Skin epidermis (tissue), 12 donors: Measurements from ENCODE around the gene PJA1.
A peak's percentile ranks its signal among the peaks of the same experiment; 100 is the strongest.

Experiments
- H3K27ac ChIP-seq, 21 experiments: fragments of 200-600 bp; sonication (generic) in 11 of 21; one replicate each; pipeline ENCODE4 v1.5.0; 2020; ENCODE audit warnings: mild to moderate bottlenecking in 3 of 21, inconsistent platforms in 2 of 21, moderate library complexity in 2 of 21
- H3K4me3 ChIP-seq, 7 experiments: fragments of 200-600 bp; sonication (generic) in 2 of 7; one replicate each; pipeline ENCODE4 v1.5.0; 2020; ENCODE audit warnings: inconsistent platforms in 2 of 7, mild to moderate bottlenecking in 2 of 7, moderate library complexity in 1 of 7

The PJA1 gene, protein sequence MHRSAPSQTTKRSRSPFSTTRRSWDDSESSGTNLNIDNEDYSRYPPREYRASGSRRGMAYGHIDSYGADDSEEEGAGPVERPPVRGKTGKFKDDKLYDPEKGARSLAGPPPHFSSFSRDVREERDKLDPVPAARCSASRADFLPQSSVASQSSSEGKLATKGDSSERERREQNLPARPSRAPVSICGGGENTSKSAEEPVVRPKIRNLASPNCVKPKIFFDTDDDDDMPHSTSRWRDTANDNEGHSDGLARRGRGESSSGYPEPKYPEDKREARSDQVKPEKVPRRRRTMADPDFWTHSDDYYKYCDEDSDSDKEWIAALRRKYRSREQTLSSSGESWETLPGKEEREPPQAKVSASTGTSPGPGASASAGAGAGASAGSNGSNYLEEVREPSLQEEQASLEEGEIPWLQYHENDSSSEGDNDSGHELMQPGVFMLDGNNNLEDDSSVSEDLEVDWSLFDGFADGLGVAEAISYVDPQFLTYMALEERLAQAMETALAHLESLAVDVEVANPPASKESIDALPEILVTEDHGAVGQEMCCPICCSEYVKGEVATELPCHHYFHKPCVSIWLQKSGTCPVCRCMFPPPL

DNA sequence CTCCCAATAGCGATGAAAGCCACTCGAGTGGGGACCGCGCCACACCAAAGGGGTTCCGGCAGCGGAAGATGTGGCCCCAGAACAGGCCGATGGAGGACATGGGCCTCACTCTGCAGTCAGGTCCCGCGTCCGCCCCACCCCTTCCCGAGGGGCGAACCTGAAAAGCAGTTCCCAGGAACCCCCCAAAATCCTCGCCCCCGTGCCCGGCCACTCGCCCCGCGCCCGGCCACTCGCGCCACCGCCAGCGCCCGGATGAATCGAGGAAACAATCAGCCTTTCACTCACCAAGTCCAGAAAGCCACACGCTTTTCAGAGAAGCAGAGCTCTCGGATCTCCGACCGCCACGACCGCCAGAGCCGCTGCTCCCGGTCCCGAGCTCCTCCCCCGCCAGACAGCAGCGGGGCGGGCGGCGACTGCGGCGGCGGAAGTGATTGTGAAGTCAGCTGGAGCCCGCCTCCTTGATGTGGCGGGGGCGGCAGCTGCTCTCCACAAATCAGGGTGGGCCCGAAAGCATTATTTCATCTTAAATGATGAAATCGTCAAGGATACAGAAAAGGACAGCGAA is at the start of gene PJA1:
Gene PJA1, minus strand, starts transcription at position 367 of the 565 bp plus-strand sequence. CDS start 2,380 bp downstream, outside the sequence.
- peak within 1 kb of the TSS in 20 of 21 experiments; percentile 33 to 82 (median 74) for H3K27ac ChIP-seq

DNA sequence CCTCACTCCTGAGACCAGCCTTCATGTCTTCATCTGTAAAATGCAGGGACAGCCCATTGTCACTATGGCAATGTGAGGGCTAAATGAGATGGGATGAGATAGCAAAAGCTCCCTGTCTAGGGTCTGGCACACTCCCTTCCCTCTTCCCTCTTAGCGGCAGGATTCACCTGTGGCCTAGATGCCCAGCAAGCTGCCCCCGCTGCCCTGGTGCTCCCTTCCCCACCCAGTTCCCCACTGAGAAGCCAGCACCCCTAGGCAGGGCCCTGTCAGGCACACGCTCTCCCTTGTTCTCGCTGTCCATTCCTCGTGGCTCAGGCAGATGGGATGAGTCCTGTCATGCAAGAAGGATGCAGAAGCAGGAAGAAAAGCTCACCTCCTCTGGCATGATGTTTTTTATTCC is 49.2 kb upstream of the PJA1 start:
- H3K27ac ChIP-seq, result no peak overlapping the region
- no peak overlapping the region for H3K4me3 ChIP-seq

More for the DNA sequence above, at the start of gene PJA1:
- H3K4me3 ChIP-seq, result peak within 1 kb of the TSS; percentile 53 to 77 (median 62)

DNA sequence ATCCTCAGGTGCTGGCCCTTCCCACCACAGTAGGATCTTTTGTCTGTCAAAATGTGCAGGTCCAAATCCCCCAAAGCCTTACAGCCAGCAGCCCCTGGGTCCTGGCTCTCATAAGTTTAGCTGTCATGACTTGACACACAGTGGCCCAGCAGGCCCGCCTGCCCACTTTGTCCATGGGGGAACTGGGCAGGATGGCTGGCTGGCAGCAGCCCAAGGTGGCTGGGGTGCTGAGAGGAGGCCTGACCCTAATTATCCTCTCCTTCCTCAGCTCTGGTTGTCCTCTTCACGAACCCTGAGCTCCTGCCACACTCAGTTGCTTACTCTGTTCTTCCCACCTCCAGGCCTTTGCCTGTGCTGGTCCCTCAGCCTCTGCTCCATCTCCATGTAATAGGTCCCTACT is 46.4 kb upstream of the PJA1 start:
- H3K4me3 ChIP-seq, result no peak overlapping the region
- H3K27ac ChIP-seq, result no peak overlapping the region

DNA sequence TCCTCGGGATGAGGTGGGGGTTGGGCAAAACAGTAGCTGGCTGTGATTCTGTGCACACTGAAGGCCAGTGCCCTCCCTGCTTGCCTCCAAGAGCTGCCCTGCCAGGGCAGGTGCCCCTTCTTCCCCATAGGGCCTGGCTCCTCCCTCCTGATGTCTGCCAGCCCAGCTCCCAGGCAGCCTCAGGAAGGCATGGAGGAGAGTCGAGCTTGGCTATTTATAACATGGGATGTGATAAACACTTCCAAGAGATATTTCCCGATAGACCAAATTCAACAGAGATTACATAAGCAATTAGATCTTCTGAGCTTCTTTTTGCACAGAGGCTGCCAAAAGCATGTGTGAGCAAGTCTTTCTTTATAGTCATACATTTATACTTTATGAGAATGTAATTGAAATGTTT is 45.3 kb upstream of the PJA1 start:
- H3K27ac ChIP-seq, result no peak overlapping the region
- no peak overlapping the region for H3K4me3 ChIP-seq

DNA sequence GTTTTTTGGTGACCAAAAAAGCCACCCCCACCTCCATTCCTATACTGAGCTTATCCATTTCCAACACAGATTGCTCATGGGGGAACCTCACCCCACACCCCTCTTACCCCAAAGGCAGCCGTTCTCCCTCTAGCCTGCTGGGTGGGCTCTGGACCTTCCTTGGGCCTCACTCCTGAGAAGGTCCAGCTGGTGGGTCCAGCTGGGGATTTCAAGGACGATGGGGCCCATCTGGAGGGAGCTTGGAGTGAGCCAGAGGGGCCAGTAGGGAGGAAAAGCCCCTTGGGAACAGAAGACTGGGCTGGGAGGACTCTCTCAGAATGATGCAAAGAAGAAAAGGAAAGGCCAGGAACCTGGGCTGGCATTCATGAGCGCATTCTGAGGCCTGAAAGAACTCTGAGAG is 42.0 kb upstream of the PJA1 start:
- Histone ChIP-seq H3K4me3 (no peak overlapping the region), H3K27ac (no peak overlapping the region)

DNA sequence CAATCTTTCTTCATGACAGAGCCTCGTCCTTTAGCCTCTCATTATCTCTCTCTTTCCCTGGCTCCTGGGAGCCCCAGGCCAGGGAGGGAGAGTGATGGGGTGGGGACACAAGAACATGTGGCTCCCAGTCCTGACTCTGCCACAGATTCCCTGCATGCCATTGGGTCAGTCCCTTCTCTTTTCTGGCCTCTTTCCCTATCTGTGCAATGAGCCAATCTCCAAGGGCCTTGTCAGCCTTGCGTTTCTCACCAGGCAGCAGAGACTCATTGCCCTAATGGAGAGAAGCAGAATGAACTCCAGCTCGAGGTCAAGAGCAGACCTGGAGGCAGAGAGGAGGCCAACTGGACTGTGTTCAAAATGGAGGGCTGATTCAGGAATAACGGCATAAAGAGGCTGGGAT is 38.4 kb upstream of the PJA1 start:
- Histone ChIP-seq H3K27ac (no peak overlapping the region), H3K4me3 (no peak overlapping the region)

DNA sequence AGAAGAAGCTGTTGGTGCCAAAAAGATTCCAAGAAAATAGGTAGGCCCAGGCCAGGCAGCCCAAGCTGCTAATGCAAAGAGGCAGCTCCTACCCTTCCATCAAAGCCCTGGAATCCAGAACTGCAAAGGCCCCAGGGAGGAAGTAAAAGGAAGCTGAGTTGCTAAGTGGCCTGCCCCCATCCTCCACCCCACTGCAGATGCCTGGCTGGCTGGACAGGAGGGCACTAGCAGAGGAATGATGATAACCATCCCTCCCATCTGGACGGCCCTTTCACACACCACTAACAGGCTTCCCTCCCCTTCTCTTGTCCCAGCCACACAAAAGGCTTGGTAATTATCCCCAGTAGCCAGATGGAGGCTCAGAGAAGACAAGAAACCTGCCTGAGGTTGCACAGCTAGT is 32.4 kb upstream of the PJA1 start:
- Histone ChIP-seq H3K4me3 (no peak overlapping the region), H3K27ac (no peak overlapping the region)

DNA sequence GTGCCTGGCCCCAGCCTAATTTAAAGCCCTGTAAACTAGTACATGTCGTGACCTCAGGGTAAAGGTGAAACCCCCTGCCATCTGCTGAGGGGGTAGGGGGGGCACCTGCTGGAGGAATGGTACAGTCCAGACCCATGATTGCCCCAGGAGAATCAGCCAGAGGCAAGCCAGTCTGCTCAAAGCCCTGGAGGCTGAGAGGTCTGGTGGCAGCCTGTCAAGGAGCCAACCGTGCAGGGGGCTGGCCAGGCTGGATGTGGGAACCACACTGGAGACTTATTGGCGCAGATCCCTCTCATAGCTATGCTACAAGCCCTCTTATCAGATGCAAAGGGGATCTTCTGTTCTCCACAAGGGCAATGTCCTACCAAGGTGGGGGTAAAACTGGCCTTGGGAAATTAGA is 31.4 kb upstream of the PJA1 start:
- Histone ChIP-seq H3K27ac (no peak overlapping the region), H3K4me3 (no peak overlapping the region)

DNA sequence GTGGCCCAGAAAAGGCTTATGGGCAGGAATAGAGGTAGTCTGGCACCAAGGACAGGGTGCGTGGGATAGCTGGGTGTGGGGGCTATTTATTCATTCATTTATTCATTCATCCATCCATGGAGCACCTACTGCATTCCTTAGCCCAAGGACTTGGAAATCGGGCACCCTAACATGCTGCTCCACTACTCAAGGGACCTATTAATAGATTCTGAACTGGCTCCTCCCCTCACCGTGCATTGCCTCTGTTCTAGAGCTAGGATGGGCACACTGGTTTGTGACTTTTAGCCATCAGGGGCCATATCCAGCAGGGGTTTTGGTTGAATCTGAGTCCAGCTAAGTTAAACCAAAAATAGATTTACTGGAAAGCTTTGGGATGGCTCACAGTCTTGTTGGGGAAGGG is 30.6 kb upstream of the PJA1 start:
- Histone ChIP-seq H3K4me3 (no peak overlapping the region), H3K27ac (no peak overlapping the region)

DNA sequence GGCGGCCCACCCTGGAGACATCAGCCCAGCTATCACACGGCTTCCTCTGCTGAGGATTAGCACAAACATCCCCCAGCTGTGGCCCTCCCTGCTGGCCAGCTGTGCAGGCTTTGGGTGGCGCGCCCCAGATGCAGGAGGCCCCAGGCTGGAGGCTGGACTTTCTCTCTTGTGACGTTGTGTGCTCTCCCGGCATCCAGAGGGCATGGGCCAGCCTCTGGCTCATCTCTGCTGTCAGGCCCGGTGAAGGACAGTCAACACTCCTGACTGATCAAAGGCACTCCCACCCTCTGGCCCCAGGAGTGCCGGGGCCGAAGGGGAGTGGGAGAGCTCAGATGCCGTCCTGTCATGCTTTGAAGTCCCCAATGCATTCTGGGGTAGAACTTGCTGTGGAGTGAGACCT is 29.9 kb upstream of the PJA1 start:
- Histone ChIP-seq H3K4me3 (no peak overlapping the region), H3K27ac (no peak overlapping the region)

DNA sequence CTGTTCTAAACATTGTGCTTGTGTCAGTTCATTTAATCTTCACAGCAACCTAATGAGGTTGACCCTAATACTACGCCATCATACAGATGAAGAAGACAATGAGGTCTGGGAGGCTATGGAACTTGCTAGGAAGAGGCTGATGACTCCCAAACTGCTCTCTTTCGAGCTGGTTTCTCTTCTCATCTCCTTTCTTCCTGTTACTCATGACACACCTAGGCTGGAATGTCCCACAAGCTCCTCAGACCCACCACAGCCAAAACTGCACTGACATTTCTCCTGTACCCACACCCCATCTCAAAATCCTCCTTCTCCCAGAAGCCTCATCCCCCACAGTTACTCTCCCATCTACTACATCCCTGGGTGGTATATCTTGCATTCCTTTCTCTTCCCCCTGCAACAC is 27.4 kb upstream of the PJA1 start:
- Histone ChIP-seq H3K4me3 (no peak overlapping the region), H3K27ac (no peak overlapping the region)

DNA sequence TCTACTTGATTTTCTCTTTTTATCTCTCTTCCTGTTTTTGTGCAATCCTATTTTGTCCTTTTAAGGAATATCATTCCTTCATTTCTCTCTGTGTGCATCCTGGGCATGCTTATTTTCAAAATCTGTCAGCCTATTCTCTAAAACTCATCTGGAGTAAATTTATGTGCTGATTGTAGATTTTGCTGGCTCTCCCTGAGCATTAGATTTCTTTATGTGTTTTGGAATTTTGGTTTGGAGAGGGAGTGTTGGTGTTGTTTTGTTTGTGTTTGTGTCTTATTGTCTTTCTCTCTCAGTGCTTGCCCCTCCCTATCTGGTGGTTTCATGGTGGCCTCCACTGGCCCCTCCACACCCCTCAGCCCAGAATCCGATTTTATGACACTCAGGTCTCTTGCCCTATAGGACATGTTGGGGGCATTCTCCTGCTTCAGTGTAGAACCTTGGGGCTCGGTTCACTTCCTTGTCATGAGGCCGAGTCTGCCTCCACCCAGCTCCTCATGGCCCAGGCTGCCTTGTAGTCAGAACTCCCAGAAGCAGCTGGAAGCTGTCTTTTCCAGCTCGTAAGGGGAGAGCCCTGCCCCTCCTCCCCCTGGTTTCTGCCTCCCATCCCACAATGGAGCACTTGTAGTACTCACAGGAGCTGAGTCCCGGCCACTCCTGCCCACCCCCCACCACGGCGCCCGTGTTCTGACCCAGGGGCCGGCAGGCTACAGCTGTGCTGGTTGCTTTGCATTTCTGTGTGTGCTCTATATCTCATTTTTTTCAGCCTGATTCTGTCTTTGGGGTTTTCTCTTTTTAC is 24.5 kb upstream of the PJA1 start:
- H3K4me3 ChIP-seq, result no peak overlapping the region
- H3K27ac ChIP-seq, result no peak overlapping the region

DNA sequence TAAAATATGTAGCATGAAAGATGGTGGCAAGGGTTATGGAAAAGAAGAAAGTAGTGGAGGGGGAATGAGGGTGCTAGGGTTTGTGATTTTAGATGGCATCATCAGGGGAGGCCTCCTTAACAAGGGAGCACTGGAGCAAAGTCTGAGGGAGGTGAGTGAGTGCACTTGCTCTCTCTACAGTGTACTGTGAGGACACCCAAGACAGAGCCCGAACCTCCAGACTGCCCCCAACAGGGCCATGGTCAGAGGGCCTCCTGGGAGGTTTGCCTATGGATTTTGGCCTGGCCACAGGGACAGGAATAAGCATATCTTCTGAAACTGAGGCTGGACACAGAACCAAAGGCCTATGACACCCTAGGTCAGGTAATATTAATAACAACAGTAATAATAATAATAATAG is 21.4 kb upstream of the PJA1 start:
- no peak overlapping the region for H3K4me3 ChIP-seq

DNA sequence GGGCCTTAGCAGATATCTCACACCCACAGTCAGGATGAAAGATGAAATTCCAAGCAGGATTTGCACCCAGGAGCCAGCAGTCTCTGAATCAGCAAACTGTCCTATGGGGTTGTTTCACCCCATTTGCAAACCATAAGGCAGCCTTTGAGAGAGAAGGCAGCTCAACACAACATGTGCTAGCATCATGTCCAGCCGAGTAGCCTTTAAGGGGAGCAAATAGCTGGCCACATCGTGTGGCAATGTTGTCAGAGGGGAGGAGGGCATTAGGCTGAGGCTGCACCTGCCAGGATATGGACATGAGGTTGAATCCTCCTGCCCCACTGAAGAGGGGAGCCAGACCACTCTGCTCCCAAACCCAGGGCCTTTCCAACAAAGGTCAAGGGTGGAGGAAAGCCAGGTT is 20.6 kb upstream of the PJA1 start:
- Histone ChIP-seq H3K27ac (no peak overlapping the region), H3K4me3 (no peak overlapping the region)

More for the DNA sequence above, 21.4 kb upstream of the PJA1 start:
- no peak overlapping the region for H3K27ac ChIP-seq

DNA sequence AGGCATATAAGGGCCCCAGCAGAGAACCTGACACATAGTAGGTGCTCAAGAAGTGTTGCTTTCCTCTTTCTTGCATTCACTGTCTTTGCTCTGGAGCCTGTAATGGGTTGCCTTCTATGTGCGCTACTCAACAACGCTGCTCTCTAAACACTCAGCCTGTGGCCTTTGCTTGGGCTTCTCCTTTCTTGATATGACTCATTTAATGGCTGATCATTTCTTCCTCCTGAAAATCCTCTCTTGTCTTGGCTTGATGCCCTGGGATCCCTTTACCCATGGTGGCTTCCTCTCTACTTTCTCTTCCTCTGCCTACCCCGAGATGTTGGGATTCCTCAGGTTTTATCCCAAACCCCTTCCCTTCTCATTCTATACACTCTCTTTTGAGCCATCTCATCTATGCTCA is 19.9 kb upstream of the PJA1 start:
- H3K27ac ChIP-seq, result no peak overlapping the region
- no peak overlapping the region for H3K4me3 ChIP-seq

DNA sequence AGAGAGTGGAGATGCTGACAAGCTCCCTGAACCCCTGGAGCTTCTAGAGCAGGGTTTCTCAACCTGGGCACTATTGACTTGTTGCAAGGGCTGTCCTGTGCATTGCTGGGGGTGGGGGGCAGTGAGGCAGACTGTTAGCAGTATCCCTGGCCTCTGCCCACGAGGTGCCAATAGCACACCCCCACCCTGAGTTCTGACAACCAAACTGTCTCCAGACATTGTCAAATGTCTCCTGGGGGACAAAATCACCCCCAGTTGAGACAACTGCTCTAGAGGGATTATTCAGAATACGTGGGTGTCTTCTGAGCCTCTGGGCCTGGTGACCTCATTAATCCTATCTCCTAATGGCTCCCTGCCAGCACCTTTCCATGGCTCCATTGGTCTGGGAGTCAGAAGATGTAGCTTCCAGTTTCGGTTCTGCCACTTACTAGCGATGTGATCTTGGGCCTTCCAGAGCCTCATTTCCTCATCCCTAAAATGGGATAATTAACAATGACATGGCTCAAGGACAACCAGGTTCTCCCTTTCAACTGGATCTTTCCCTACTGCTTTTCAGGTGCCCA is 17.6 kb upstream of the PJA1 start:
- no peak overlapping the region for H3K27ac ChIP-seq
- no peak overlapping the region for H3K4me3 ChIP-seq

DNA sequence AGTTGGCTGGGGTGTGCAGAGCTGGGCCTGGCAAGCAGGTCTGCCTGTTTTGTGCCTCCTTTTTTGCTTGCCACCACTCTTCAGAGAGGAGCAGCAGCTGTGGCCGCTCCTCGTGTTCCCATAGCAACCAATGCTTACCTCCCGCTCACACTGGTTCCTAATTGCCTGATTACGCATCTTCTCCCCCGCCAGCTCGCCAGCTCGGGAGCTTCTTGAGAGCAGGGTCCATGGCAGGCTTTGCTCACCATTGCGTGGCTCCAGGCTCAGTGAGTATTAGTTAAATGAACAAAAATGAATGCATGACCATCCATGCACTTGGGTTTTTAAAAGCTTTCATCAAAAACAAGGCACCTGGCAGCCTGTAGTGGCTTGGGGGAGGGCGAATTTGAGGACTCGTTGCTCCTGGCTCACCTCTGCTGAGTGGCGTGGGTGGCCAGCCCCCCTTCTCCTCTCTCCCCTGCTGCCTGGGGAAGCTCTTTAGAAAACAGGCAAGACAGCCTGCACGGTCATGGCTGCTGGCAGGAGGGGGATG is 14.2 kb upstream of the PJA1 start:
- no peak overlapping the region for H3K27ac ChIP-seq
- H3K4me3 ChIP-seq, result no peak overlapping the region

DNA sequence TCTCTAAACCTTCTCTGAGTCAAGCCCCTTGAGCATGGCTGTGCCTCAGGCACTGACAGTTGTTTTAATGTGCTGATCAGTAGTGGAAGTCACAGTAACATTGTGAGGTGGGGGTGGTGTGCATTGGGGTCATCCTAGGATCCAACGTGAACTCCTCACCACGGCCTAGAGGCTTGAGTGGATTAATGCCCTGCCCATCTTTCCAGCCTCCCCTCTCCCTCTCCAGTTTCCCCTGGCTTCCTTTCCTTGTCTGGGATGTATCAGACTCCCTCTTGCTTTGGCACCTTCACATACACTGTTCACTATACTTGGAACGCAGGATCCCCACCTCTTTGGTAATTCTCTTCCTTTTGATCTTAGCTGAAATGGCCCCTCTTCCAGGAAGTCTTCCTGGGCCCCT is 13.3 kb upstream of the PJA1 start:
- Histone ChIP-seq H3K27ac (no peak overlapping the region), H3K4me3 (no peak overlapping the region)

DNA sequence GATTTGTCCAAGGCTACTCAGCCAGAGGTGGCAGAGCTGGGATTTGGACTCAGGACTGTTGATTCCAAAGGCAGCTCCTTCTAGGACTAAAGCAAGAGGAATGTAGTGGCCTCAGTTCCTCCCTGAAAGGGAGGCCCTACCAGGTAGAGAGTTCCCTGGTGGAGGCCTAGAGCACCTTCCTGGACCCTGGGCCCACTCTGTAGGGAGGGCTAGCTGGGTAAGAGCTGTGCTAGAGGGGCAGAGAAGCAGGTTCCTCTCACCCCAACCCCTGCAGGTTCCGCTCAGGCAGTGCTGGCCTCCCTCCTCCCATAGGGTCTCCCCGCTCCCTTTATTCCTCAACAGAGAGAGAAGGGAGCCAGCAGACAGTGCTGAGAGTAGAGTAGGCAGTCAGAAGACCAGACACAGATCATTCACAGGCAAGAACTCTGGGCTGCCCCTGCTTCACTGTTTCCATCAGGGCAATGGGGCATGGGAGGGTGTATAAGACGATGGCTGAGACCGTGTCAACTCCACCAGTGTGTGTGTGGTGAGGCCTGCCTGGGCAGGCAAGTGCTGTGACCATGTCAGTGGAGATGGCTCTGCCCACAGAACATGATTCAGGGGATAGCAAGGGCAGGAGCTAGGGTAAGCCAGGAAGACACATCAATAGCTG is 12.4 kb upstream of the PJA1 start:
- no peak overlapping the region for H3K4me3 ChIP-seq
- H3K27ac ChIP-seq, result no peak overlapping the region
